Measurements from ENCODE around the gene JUND. TPM values are rescaled to one million over a fixed set of nuclear protein-coding genes. Genes with fewer than 3 reads are reported as not detected.
A peak's percentile ranks its signal among the peaks of the same experiment; 100 is the strongest.

JUND gene
- polyA plus RNA-seq, 2 of the 4 experiments (the other 2 are of a cell fraction) = 65.1 to 68.9 TPM

- ATAC-seq (no peak), FAIRE-seq (no peak), DNase-seq (ENCODE audit: low read depth in 1 of 2, low spot score in 1 of 2) (no peak)
- Histone ChIP-seq H3K4me2 (no peak overlapping the region), H3K4me1 (peaks cover 19% of the 10 kb centered on the region), H3K4me3 (no peak overlapping the region), H3K9me3 (no peaks in the 10 kb centered on the region), H3K27ac (no peak overlapping the region; a peak in 1 of 6 replicates)
- CTCF ChIA-PET = interaction anchor here (5.4 kb wide), 1 partner anchor 31 kb away, joined by 27 read pairs; no protein-coding TSS in a partner anchor
- POLR2A ChIA-PET = interaction anchor here (0.6 to 2.2 kb wide), 2 partner anchors 17 to 28 kb away, joined by 3 to 7 read pairs; partner anchors contain the start of gene JUND
- no peak for TF ChIP-seq ZNF302 (CRISPR knock-in tag; IDR thresholded peaks at IDR 0.05)
- TF ChIP-seq CEBPB (IDR thresholded peaks at IDR 0.05) = no peak
- TF ChIP-seq BCL3 (IDR thresholded peaks at IDR 0.05) = no peak
- TF ChIP-seq RNF2 (IDR thresholded peaks at IDR 0.05; ENCODE audit: borderline replicate concordance, low read depth) = no peak
- TF ChIP-seq NFE2L2 (conservative IDR thresholded peaks at IDR 0.05; ENCODE audit: low read length) = no peak
- 96% methylated on average over 5 of the region's 33 CpGs for WGBS (ENCODE audit: missing lambda C conversion rate)
Measured at GRCh38 chr19:18309525-18310064, 28.2 kb upstream of the JUND start.

GRCh38 chr19:18308948-18309325 is 27.5 kb upstream of the JUND start:
- ATAC-seq = no peak
- FAIRE-seq = no peak
- CTCF ChIA-PET = interaction anchor here (0.5 to 5.4 kb wide), 4 partner anchors 19 to 111 kb away, joined by 3 to 27 read pairs (median 4); no protein-coding TSS in a partner anchor
- no CpG with 5 or more reads among the region's 7 CpGs for WGBS (ENCODE audit: missing lambda C conversion rate)
- Histone ChIP-seq H3K27ac (peak overlapping the region in 1 of 2 experiments; percentile 43; a peak in 2 of 6 replicates), H3K4me1 (peaks cover 24% of the 10 kb centered on the region), H3K9me3 (no peaks in the 10 kb centered on the region), H3K4me2 (no peak overlapping the region), H3K4me3 (no peak overlapping the region)
- TF ChIP-seq ZSCAN20 (CRISPR knock-in tag; IDR thresholded peaks at IDR 0.05) (no peak), KDM5A (IDR thresholded peaks at IDR 0.05) (no peak), HDAC2 (IDR thresholded peaks at IDR 0.05) (no peak), JUNB (IDR thresholded peaks at IDR 0.05) (no peak)
- POLR2A ChIA-PET = interaction anchor here (1.3 kb wide), 1 partner anchor 28 kb away, joined by 6 read pairs; the partner anchor contains the start of gene JUND
- DNase-seq (ENCODE audit: low read depth in 1 of 2, low spot score in 1 of 2) = no peak

- ChIA-PET POLR2A (interaction anchor here (0.6 to 1.3 kb wide), 3 partner anchors 14 to 27 kb away, joined by 3 to 6 read pairs (median 5); partner anchors contain the start of genes JUND and LSM4), CTCF (interaction anchor here (0.5 to 1.3 kb wide), 3 partner anchors 20 to 111 kb away, joined by 3 to 4 read pairs (median 3); no protein-coding TSS in a partner anchor)
- Histone ChIP-seq H3K4me1 (peaks cover 30% of the 10 kb centered on the region), H3K27ac (peak overlapping the region in 1 of 2 experiments; percentile 43; a peak in 2 of 6 replicates), H3K4me2 (no peak overlapping the region), H3K4me3 (no peak overlapping the region), H3K9me3 (no peaks in the 10 kb centered on the region)
- FAIRE-seq = no peak
- no peak for ATAC-seq
- DNase-seq (ENCODE audit: low read depth in 1 of 2, low spot score in 1 of 2) = no peak
- no peak for TF ChIP-seq ZNF302 (CRISPR knock-in tag; IDR thresholded peaks at IDR 0.05)
- no peak for TF ChIP-seq GATA3 (IDR thresholded peaks at IDR 0.05; ENCODE audit: borderline replicate concordance)
- no peak for TF ChIP-seq NPAS2 (CRISPR knock-in tag; IDR thresholded peaks at IDR 0.05; ENCODE audit: borderline replicate concordance)
- TF ChIP-seq CTCF (IDR thresholded peaks at IDR 0.05) = no peak
- no peak for TF ChIP-seq BHLHE40 (IDR thresholded peaks at IDR 0.05; ENCODE audit: low read depth, low read length)
- TF ChIP-seq HMGXB4 (CRISPR knock-in tag; IDR thresholded peaks at IDR 0.05; ENCODE audit: borderline replicate concordance) = no peak
- TF ChIP-seq EP300 (IDR thresholded peaks at IDR 0.05) = no peak
- TF ChIP-seq ZFP36 (IDR thresholded peaks at IDR 0.05; ENCODE audit: borderline replicate concordance, partially characterized antibody) = no peak
- no peak for TF ChIP-seq EHF (CRISPR knock-in tag; IDR thresholded peaks at IDR 0.05)
- no peak for TF ChIP-seq HES2 (IDR thresholded peaks at IDR 0.05)
- TF ChIP-seq HDAC2 (IDR thresholded peaks at IDR 0.05) = no peak
- TF ChIP-seq FOSB (CRISPR knock-in tag; IDR thresholded peaks at IDR 0.05) = no peak
- TF ChIP-seq FOXS1 (CRISPR knock-in tag; IDR thresholded peaks at IDR 0.05) = no peak
- no peak for TF ChIP-seq RCOR1 (IDR thresholded peaks at IDR 0.05; ENCODE audit: low read depth, low read length)
- TF ChIP-seq KDM5A (IDR thresholded peaks at IDR 0.05) = no peak
- 85% methylated on average over 9 of the region's 20 CpGs for WGBS (ENCODE audit: missing lambda C conversion rate)
Measured at GRCh38 chr19:18308051-18308947, 26.9 kb upstream of the JUND start.

Measured in A549 (cell line).